ENCODE data around the gene LYPLA2.

LYPLA2 gene

DNA sequence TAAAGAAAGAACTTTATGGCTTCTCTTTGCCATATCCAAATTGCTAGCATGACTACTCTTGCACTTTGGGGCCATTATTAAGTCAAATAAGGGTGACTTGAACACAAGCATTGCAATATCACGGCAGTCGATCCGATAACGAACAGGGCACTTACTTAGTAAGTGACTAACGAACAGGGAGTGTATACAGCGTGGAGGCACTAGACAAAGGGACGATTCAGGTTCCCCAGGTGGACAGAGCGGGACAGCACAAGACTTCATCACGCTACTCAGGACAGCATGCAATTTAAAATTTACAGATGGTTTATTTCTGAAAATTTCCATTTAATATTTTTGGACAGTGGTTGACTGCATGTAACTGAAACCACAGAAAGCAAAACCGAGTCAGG, 18.1 kb upstream of the LYPLA2 start:
- Histone ChIP-seq H3K9me2 (replicated peaks; ENCODE audit: insufficient read depth, low read length) (no peaks in the 10 kb centered on the region), H3K9ac (ENCODE audit: low read length) (0 out of 2 replicates have a peak overlapping the region, but pooled peaks have one; percentile 9), H3K4me3 (ENCODE audit: insufficient read depth, low read length, poor library complexity, severe bottlenecking) (no peak overlapping the region), H3K27ac (ENCODE audit: low read depth, low read length) (no peak overlapping the region), H3F3A (ENCODE audit: insufficient read depth) (peaks cover 12% of the 10 kb centered on the region), H3K4me2 (ENCODE audit: low read depth, low read length, poor library complexity, severe bottlenecking) (peak overlapping the region; percentile 38), H3K79me2 (ENCODE audit: insufficient read depth, low read length) (peaks cover 12% of the 10 kb centered on the region), H2AFZ (ENCODE audit: low read depth, low read length, severe bottlenecking) (no peak overlapping the region), H4K20me1 (ENCODE audit: low read depth, low read length) (no peaks in the 10 kb centered on the region), H3K9me3 (ENCODE audit: insufficient read depth, low read length) (no peaks in the 10 kb centered on the region), H3K27me3 (ENCODE audit: low read length) (no peaks in the 10 kb centered on the region), H3K36me3 (ENCODE audit: low read length) (no peaks in the 10 kb centered on the region)
- TF ChIP-seq, protein P1, sequence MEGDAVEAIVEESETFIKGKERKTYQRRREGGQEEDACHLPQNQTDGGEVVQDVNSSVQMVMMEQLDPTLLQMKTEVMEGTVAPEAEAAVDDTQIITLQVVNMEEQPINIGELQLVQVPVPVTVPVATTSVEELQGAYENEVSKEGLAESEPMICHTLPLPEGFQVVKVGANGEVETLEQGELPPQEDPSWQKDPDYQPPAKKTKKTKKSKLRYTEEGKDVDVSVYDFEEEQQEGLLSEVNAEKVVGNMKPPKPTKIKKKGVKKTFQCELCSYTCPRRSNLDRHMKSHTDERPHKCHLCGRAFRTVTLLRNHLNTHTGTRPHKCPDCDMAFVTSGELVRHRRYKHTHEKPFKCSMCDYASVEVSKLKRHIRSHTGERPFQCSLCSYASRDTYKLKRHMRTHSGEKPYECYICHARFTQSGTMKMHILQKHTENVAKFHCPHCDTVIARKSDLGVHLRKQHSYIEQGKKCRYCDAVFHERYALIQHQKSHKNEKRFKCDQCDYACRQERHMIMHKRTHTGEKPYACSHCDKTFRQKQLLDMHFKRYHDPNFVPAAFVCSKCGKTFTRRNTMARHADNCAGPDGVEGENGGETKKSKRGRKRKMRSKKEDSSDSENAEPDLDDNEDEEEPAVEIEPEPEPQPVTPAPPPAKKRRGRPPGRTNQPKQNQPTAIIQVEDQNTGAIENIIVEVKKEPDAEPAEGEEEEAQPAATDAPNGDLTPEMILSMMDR (IDR thresholded peaks at IDR 0.05; ENCODE audit: insufficient read depth, low read length, poor library complexity, severe bottlenecking) = no peak
- TF ChIP-seq EZH2phosphoT487 (conservative IDR thresholded peaks at IDR 0.05; ENCODE audit: low read length) = no peak

DNA sequence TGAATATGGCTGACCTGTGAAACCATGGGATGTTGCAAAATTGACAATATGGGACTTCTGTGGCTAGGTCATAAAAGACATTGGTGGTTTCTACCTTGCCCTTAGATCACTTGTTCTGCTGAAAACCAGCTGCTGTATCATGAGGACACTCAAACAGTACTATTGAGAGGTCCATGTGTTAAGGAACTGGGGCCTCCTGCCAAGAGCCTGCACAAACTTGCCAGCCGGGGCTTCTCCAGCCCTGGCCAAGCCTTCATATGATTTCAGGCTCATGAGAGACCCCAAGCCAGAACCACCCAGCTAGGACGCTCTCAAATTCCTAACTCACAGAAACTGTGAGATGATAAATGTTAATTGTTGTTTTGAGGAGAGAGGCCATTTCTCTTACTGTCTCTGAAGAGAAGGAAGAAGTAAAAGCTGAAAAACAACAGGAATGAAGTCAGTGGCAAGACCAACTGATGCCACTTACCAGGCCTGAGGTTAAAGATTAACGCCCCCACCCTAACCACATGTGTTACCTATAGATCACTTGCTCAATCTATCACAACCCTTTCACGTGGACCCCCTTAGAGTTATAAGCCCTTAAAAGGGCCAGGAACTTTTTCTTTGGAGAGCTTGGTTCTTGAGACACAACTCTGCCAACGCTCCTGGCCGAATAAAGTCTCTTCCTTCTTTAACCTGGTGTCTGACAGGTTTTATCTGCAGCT, 16.6 kb upstream of the LYPLA2 start:
- H3K9ac ChIP-seq (ENCODE audit: low read length) = no peak overlapping the region

DNA sequence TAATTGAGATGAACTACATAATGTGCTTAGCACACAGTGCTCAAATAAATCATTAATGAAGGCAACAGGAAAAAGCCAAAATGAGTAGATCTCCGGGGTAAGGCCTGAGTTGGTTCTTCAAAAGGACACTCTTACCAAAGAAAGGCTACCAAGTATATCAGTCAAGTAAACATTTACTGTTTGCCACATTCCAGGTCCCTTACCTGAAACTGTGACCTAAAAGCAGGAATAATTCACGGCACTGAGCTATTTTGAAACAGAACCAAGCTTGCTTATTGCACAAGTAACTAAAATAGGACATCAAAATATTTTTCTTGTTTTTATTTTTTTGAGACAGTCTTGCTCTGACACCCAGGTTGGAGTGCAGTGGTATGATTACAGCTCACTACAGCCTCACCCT, 14.7 kb upstream of the LYPLA2 start:
- H3F3A ChIP-seq (ENCODE audit: insufficient read depth) = peaks cover 12% of the 10 kb centered on the region
- peaks cover 36% of the 10 kb centered on the region for H3K79me2 ChIP-seq (ENCODE audit: insufficient read depth, low read length)
- H3K27ac ChIP-seq (ENCODE audit: low read depth, low read length) = no peak overlapping the region
- peak overlapping the region; percentile 6; the same call in 1 of the 2 replicates for H3K9ac ChIP-seq (ENCODE audit: low read length)
- peak overlapping the region; percentile 95 for H3K4me2 ChIP-seq (ENCODE audit: low read depth, low read length, poor library complexity, severe bottlenecking)
- TF ChIP-seq, protein P1 (IDR thresholded peaks at IDR 0.05; ENCODE audit: insufficient read depth, low read length, poor library complexity, severe bottlenecking) = no peak
- TF ChIP-seq EZH2phosphoT487 (conservative IDR thresholded peaks at IDR 0.05; ENCODE audit: low read length) = no peak
- no peaks in the 10 kb centered on the region for H3K27me3 ChIP-seq (ENCODE audit: low read length)
- H2AFZ ChIP-seq (ENCODE audit: low read depth, low read length, severe bottlenecking) = no peak overlapping the region
- H4K20me1 ChIP-seq (ENCODE audit: low read depth, low read length) = no peaks in the 10 kb centered on the region; the same call in 1 of the 2 replicates
- no peak overlapping the region for H3K4me3 ChIP-seq (ENCODE audit: insufficient read depth, low read length, poor library complexity, severe bottlenecking)
- H3K9me2 ChIP-seq (replicated peaks; ENCODE audit: insufficient read depth, low read length) = no peaks in the 10 kb centered on the region
- no peaks in the 10 kb centered on the region for H3K36me3 ChIP-seq (ENCODE audit: low read length)
- H3K9me3 ChIP-seq (ENCODE audit: insufficient read depth, low read length) = no peaks in the 10 kb centered on the region

More for the DNA sequence above, 16.6 kb upstream of the LYPLA2 start:
- H3K9me2 ChIP-seq (replicated peaks; ENCODE audit: insufficient read depth, low read length) = no peaks in the 10 kb centered on the region
- no peak overlapping the region for H2AFZ ChIP-seq (ENCODE audit: low read depth, low read length, severe bottlenecking)
- H4K20me1 ChIP-seq (ENCODE audit: low read depth, low read length) = no peaks in the 10 kb centered on the region; the same call in 1 of the 2 replicates
- H3K27me3 ChIP-seq (ENCODE audit: low read length) = no peaks in the 10 kb centered on the region
- no peaks in the 10 kb centered on the region for H3K36me3 ChIP-seq (ENCODE audit: low read length)
- H3K4me3 ChIP-seq (ENCODE audit: insufficient read depth, low read length, poor library complexity, severe bottlenecking) = no peak overlapping the region
- H3K9me3 ChIP-seq (ENCODE audit: insufficient read depth, low read length) = no peaks in the 10 kb centered on the region
- H3K4me2 ChIP-seq (ENCODE audit: low read depth, low read length, poor library complexity, severe bottlenecking) = no peak overlapping the region
- TF ChIP-seq, protein P1 (IDR thresholded peaks at IDR 0.05; ENCODE audit: insufficient read depth, low read length, poor library complexity, severe bottlenecking) = no peak
- TF ChIP-seq EZH2phosphoT487 (conservative IDR thresholded peaks at IDR 0.05; ENCODE audit: low read length) = no peak
- H3F3A ChIP-seq (ENCODE audit: insufficient read depth) = peaks cover 12% of the 10 kb centered on the region
- H3K27ac ChIP-seq (ENCODE audit: low read depth, low read length) = no peak overlapping the region
- H3K79me2 ChIP-seq (ENCODE audit: insufficient read depth, low read length) = peaks cover 25% of the 10 kb centered on the region
